CMK (cell line): ENCODE measurements around the gene STAP1.
"Not testable (repeated sequence)": the region's sequence is repeated elsewhere in the genome, so short reads cannot be mapped to it uniquely, and the experiment has no call there.

Experiments
- DNase-seq: peaks from one replicate; pipeline ENCODE4 v3.0.0-alpha.2; 2010; ENCODE audit warnings: low read depth

Gene STAP1

GRCh38 chr4:67558493-67558892, at the start of gene STAP1:
Gene STAP1 (plus strand): TSS chr4:67558727. CDS start chr4:67558810, 83 bp downstream.
- DNase-seq = no peak

DNA sequence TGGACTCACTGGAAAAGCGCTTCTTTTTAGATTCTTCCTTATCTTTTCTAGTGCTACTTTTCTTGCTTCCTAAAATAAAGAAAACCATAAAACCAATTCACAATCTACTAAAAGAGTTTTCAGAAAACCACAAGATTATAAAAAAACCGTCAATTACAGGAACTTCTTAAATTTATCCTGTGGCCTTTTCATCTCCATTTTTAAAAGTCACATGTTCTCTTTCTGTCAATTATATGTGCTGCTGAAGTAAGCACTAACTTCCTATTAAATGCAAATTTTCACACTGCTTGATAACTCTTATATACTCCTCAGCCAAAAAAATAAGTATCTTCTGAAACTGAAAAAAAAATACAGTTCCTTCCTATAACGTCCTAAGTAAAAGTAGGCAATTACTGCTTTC, 46.0 kb upstream of the STAP1 start:
- no peak for DNase-seq

- DNase-seq = no peak
Measured at GRCh38 chr4:67520141-67520540, 38.4 kb upstream of the STAP1 start.

GRCh38 chr4:67521506-67521905, 37.0 kb upstream of the STAP1 start:
- no peak for DNase-seq

GRCh38 chr4:67522230-67522629, 36.3 kb upstream of the STAP1 start:
- no peak for DNase-seq

- no peak for DNase-seq
Measured at GRCh38 chr4:67522851-67523671, 35.5 kb upstream of the STAP1 start.

DNA sequence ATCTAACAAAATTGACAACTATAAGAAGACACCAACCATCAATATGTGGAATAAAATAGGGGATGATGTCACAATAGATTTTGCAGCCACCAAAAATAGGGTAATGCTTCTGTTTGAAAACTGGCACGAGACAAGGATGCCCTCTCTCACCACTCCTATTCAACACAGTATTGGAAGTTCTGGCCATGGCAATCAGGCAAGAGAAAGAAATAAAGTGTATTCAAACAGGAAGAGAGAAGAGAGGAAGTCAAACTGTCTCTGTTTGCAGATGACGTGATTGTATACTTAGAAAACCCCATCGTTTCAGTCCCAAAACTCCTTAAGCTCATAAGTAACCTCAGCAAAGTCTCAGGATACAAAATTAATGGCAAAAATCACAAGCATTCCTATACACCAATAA, 34.4 kb upstream of the STAP1 start:
- not testable (repeated sequence) for DNase-seq

- no peak for DNase-seq
Measured at GRCh38 chr4:67531379-67531962, 27.1 kb upstream of the STAP1 start.

GRCh38 chr4:67532397-67532796, 26.1 kb upstream of the STAP1 start:
- DNase-seq = not testable (repeated sequence)

DNA sequence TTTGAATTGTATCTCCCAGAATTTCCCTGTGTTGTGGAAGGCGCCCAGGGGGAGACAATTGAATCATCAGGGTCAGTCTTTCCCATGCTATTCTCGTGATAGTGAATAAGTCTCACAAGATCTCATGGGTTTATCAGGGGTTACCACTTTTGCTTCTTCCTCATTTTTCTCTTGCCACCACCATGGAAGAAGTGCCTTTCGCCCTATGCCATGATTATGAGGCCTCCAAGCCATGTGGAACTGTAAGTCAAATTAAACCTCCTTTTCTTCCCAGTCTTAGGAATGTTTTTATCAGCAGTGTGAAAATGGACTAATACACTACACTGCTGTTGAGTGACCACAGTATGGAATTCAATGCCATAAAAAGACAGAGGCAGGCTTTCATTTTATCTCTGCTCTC, 25.4 kb upstream of the STAP1 start:
- DNase-seq = no peak

GRCh38 chr4:67535280-67535840, 23.2 kb upstream of the STAP1 start:
- DNase-seq = no peak

DNA sequence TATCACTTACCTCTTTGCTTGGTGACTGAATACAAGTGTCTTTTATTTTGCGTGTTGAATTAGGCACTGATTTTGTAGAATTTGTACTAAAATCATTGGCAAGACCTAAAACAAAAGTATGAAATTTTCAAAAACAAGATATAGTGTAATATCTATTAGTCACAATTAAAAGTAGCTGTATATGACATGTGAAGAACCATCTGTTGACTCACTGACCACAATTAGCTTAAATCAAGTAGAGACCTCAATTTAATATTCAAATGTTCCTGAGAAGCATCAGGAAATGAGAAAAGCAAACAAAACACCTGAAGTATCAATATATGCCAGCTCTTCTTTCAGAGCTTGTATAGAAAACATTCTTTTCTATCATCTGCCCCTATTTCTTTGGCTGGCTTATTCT, 18.7 kb upstream of the STAP1 start:
- DNase-seq = no peak

- DNase-seq = no peak
Measured at GRCh38 chr4:67542076-67542475, 16.5 kb upstream of the STAP1 start.

DNA sequence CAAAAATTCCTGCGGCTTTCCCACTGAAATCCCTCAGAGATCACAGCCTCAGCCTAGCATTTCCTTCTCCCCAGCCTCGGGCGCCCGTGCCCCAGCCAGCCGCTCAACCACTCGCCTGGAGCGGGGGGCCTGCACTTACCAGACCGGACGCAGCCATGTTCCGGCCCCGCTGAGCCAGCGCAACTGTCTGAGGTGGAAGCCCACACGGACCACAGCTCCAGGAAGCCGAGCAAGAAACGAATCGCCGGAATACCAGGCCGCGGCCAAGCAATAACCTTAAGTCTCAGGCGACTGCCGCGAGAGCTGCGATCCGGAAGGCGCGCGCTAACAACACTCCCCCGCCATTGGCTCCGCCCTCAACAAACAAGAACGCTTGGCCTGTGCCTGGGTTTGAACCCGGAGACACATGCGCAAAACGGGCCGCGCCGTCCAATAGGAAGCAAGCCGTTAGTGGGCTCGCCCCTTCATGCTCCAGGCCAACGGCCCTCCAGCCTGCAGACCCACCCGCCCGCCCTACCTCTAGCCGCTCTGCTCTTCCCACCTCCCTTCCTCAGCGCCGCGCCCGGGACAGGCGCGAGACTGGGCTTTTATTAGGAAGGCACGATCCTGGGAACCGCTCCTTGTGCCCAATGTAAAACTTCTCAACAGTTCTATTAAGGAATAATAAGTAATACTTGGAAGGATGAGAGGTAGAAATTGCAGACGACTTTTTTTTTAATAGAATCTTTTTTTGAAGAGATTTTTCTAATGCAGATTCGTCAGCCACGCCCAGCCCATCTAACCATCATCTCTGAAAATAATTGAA, 13.1 kb upstream of the STAP1 start, which contains the start of gene CENPC:
CENPC (minus strand) TSS at position 305 of the 805 bp plus-strand sequence; CDS start at position 157, 148 bp downstream.
- peak; percentile 92 for DNase-seq

GRCh38 chr4:67546004-67546356, 12.5 kb upstream of the STAP1 start:
- no peak for DNase-seq

DNA sequence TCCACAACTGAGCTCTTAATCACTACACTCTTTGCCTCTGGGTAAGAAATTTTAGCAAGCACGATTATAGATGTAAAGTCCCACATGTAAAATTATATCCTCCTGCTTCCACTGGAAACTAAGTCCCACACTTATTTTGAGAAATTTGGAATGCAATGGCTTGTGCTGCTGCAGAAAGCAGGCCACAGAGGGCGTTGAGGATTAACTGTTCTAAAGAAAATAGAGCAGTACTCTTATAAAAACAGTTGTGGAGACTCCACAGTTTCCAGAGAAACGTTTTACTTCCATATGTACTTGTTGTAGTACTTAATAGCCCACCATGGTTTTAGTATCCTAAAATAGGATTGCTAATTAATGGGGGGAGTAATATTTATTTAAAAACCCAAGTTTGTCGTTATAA, 11.6 kb upstream of the STAP1 start:
- no peak for DNase-seq

DNA sequence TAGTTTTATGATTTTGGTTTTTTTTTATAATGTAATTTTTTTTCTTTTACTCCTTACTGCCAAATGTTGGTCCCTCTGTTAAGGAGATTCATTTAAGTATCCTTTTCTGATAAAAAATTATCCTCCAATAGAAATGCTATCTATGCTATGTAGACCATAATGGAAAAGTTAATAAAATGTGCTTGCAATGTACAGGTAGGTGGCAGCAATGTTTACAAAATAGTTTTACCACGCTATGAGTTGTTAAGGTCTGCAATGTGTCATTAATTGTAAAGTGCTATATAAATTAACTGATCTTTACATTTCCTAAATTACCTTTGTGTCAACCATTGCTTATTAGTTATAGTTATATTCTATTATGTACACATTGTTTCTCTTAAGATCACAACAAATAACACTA, 9.4 kb upstream of the STAP1 start:
- no peak for DNase-seq

DNA sequence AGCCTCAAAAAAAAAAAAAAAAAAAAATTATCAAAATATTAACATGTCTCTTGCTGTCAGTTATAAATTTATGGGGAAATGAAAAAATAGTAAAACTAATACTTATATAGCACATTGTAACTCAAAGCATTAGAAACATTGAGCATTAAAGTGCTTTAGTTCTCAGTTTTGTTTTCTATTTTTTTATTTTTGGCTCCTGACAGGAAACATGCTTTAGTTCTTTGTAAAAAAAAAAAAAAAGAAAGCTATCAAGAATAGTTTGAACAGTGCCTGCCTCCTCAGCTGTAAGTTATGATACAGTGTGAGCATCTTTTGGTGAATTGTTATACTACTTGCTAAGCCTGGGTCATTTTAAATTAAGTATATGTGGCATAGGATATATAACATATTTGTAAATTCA, 8.1 kb upstream of the STAP1 start:
- DNase-seq = no peak

DNA sequence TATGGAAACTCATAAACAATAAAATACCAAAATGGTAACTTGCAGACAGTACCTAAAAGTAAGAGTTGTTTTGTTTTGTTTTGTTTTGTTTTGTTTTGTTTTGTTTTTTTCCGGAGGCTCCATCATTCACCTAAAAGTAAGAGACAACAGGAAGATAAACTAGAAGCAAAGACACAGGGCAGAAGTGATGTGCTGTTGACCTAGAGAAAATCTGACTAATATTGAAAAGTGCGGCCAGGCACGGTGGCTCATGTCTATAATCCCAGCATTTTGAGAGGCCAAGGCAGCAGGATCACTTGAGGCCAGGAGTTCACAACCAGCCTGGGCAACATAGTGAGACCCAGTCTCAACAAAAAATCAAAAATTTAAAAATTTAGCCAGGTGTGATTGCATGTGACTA, 7.7 kb upstream of the STAP1 start:
- DNase-seq = no peak

DNA sequence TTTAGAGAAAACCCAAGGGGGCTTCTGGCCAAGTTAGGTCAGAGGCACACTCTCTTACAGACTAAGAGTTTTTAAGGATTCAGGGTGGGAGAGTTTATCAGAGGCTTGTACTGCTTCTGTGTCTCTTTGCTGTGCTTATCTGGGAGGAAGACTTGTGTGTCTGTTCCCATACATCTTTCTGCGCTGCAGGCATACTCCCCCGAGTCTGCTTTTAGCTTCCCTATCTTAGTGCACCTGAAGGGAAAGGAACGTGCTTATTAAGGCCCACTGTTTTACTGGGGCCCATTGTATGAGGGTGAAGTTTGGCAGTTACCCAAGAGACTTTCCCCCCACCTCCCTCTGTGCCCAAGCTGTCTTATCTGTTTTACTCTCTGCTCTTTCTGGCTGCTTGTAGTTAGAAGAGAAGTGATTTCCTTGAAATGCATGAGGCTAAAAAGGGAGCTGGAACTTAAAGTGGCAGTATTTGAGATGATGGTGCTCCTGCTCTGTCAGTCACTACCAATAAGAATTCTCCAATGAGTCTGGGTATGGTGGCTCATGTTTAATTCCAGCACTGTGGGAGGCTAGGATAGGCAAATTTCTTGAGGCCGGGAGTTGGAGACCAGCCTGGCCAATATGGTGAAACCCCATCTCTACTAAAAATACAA, 6.3 kb upstream of the STAP1 start:
- DNase-seq = peak; percentile 49

GRCh38 chr4:67554096-67554495, 4.4 kb upstream of the STAP1 start:
- no peak for DNase-seq

DNA sequence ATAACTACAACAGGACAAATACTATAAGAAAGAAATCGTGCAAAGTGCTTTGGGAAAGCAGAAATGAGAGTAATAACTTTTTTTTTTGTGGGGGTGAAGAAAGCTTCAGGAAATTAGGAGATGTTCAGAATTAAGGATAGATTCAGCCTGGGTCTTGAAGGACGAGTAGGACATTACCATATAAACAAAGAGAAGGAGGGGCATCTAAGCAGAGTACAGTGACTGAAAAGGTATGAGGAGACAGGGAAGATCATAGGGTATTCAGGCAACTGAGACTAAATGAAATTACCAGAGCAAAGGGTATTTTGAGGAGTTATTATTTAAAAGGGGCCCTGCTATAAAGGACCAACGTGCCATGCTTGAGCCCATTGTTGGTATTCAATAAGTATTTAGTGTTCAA, 3.1 kb upstream of the STAP1 start:
- DNase-seq = no peak
